Measurements from ENCODE around the gene ETV6. TPM values are rescaled to one million over a fixed set of nuclear protein-coding genes. Genes with fewer than 3 reads are reported as not detected.

Gene ETV6
- polyA plus RNA-seq, 2 of the 4 experiments (the other 2 are of a cell fraction), result 4.0 to 7.0 TPM

- ChIA-PET POLR2A (no interaction called here), CTCF (interaction anchor here (1.3 kb wide), 1 partner anchor 8 kb away, joined by 3 read pairs; no protein-coding TSS in a partner anchor)
- FAIRE-seq, result no peak
- no peak for DNase-seq (ENCODE audit: low read depth in 1 of 2, low spot score in 1 of 2)
- no peak overlapping the region for H3K27ac ChIP-seq
- no peak for ATAC-seq
- no peak for TF ChIP-seq EHF (CRISPR knock-in tag; IDR thresholded peaks at IDR 0.05)
- 83% methylated on average over 4 of the region's 4 CpGs for WGBS (ENCODE audit: missing lambda C conversion rate)
- H3K4me1 ChIP-seq, result peaks cover 18% of the 10 kb centered on the region; the same call in 2 of the 3 replicates
- no peak overlapping the region for H3K4me3 ChIP-seq
- H3K4me2 ChIP-seq, result no peak overlapping the region
- H3K9me3 ChIP-seq, result no peaks in the 10 kb centered on the region
Measured at GRCh38 chr12:11833174-11833895, 183.9 kb downstream of the ETV6 start.

GRCh38 chr12:11834104-11834812 is 184.8 kb downstream of the ETV6 start:
- ATAC-seq (no peak), FAIRE-seq (peak; percentile 36), DNase-seq (ENCODE audit: low read depth in 1 of 2, low spot score in 1 of 2) (no peak)
- ChIA-PET CTCF (interaction anchor here (1.3 kb wide), 1 partner anchor 9 kb away, joined by 3 read pairs; no protein-coding TSS in a partner anchor), POLR2A (no interaction called here)
- no peaks in the 10 kb centered on the region for H3K9me3 ChIP-seq
- H3K4me2 ChIP-seq, result peak overlapping the region; percentile 4; the same call in 1 of the 3 replicates
- 51% methylated on average over 4 of the region's 4 CpGs for WGBS (ENCODE audit: missing lambda C conversion rate)
- H3K4me1 ChIP-seq, result peaks cover 18% of the 10 kb centered on the region; the same call in 2 of the 3 replicates
- H3K4me3 ChIP-seq, result no peak overlapping the region
- TF ChIP-seq CEBPB (IDR thresholded peaks at IDR 0.05), result no peak
- no peak for TF ChIP-seq E2F6 (IDR thresholded peaks at IDR 0.05; ENCODE audit: borderline replicate concordance, low read depth)
- no peak for TF ChIP-seq MYC (IDR thresholded peaks at IDR 0.05; ENCODE audit: borderline replicate concordance, low read length)
- TF ChIP-seq ATOH8 (CRISPR knock-in tag; IDR thresholded peaks at IDR 0.05; ENCODE audit: low read depth), result no peak
- no peak for TF ChIP-seq POLR2A (IDR thresholded peaks at IDR 0.05; ENCODE audit: low read length)
- no peak for TF ChIP-seq CBX8 (IDR thresholded peaks at IDR 0.05)
- TF ChIP-seq NR3C1 (IDR thresholded peaks at IDR 0.05), result no peak
- H3K27ac ChIP-seq, result no peak overlapping the region

GRCh38 chr12:11834931-11835330 is 185.5 kb downstream of the ETV6 start:
- ChIA-PET POLR2A (no interaction called here), CTCF (interaction anchor here (1.3 kb wide), 1 partner anchor 9 kb away, joined by 3 read pairs; no protein-coding TSS in a partner anchor)
- DNase-seq (ENCODE audit: low read depth in 1 of 2, low spot score in 1 of 2), result no peak
- Histone ChIP-seq H3K4me1 (peaks cover 18% of the 10 kb centered on the region; the same call in 2 of the 3 replicates), H3K9me3 (no peaks in the 10 kb centered on the region), H3K4me3 (no peak overlapping the region), H3K4me2 (no peak overlapping the region), H3K27ac (no peak overlapping the region)
- ATAC-seq, result no peak
- TF ChIP-seq FOSB (CRISPR knock-in tag; IDR thresholded peaks at IDR 0.05) (no peak), HDAC2 (IDR thresholded peaks at IDR 0.05) (no peak), MAFK (IDR thresholded peaks at IDR 0.05; ENCODE audit: partially characterized antibody) (no peak), PHF8 (IDR thresholded peaks at IDR 0.05; ENCODE audit: borderline replicate concordance, low read depth) (no peak), RFX5 (IDR thresholded peaks at IDR 0.05) (no peak), EP300 (IDR thresholded peaks at IDR 0.05) (no peak), HMGXB4 (CRISPR knock-in tag; IDR thresholded peaks at IDR 0.05; ENCODE audit: borderline replicate concordance) (no peak), HES2 (IDR thresholded peaks at IDR 0.05) (no peak), ZC3H11A (IDR thresholded peaks at IDR 0.05) (no peak), CHD2 (IDR thresholded peaks at IDR 0.05; ENCODE audit: low read length, partially characterized antibody) (no peak), HEYL (CRISPR knock-in tag; IDR thresholded peaks at IDR 0.05) (no peak), MYC (IDR thresholded peaks at IDR 0.05; ENCODE audit: borderline replicate concordance, low read length) (no peak), NFE2L2 (conservative IDR thresholded peaks at IDR 0.05; ENCODE audit: low read length) (no peak), RAD21 (conservative IDR thresholded peaks at IDR 0.05 in 1 of 2, IDR thresholded peaks at IDR 0.05 in 1 of 2) (no peak), ZSCAN20 (CRISPR knock-in tag; IDR thresholded peaks at IDR 0.05) (no peak), HOXB13 (CRISPR knock-in tag; IDR thresholded peaks at IDR 0.05; ENCODE audit: low read depth) (no peak)
- no peak for FAIRE-seq
- WGBS (ENCODE audit: missing lambda C conversion rate), result 80% methylated on average over 3 of the region's 3 CpGs

Measured in A549 (cell line).